ENCODE data around the gene KLHL6.

GRCh38 chr3:183468424-183468823, 87.1 kb downstream of the KLHL6 start:
- no peak for TF ChIP-seq CTCF (IDR thresholded peaks at IDR 0.05)
- TF ChIP-seq ZFX (IDR thresholded peaks at IDR 0.05; ENCODE audit: borderline replicate concordance): no peak
